Stimulated activated naive CD4-positive, alpha-beta T cell (primary cell): ENCODE data around the gene CISH.

Experiments used
- DNase-seq, 6 experiments: peaks; one replicate each; lab custom pipeline; 2025; lab: John Stamatoyannopoulos, UW

The CISH gene

DNA sequence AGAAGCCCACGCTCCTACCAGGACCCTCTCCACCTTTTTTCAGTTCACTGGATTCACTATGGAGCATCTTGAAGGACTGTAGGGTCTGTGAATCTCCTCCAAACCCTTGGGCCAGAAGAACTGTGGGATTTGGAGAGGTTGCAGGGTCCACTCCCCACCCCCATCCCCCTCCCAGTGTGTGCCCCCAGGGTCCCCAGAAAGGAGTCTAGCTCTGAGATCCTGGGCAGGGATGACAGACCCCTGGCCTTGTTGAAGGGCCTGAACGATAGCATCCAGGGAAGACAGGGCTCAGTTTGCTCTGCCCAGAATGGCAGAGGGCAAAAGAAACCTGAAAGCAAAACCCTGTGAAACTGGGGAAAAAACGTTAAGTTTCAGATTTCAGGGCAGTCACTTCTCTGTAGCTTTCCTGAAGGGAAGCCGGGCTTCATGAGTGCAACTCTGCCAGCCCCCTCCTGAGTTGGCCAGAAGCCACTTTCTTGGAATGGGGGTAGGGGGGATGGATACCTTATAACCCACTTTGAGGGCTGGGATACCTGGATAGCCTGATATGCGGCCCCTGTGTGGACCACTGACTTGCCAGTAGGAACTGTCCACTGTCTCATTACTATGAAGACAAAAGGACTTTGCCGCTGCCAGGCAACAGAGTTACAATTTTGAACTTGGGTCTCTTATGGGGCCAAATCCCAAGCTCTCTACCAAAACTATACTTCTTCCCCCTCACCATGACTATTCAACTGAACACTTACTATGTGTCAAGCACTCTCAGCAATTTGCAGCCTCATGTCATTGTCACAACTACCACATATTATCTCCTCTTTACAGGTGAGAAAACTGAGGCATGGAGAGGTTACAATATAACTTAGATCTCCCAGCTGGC, 1.6 kb upstream of the CISH start:
- DNase-seq = no peak

DNA sequence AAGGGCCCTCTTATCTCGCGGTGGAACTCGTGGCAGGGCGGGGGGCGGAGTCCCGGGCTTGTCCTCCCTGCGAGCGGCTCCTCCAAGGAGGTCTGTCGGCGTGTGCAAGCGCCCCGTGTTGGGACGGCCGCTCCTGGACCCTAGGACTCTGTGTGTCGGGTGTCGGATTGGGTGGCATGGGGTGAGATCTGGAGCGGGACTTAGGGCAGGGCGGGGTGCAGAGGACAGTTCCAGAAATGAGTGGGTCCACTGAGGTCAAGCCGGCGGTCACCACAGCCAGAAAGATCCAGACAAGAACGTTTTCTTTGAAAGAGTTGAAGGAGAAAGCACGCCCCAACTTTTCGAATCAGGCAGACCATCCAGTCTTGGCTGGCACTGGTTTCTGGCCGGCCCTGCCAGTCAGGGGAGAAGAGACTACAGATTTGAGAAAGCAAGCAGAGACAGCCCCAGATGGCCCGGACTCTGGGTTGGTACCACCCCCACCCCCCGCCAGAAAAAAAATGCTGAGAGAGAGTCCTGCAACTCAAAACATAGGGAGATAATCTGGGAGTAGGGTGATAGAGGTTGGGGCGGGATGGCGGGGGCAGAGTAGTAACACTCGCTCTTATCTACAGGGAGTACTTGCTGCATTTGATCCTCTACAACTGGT, 784 bp upstream of the CISH start:
- peak in 4 of 6 experiments; percentile 38 to 57 (median 48) for DNase-seq

DNA sequence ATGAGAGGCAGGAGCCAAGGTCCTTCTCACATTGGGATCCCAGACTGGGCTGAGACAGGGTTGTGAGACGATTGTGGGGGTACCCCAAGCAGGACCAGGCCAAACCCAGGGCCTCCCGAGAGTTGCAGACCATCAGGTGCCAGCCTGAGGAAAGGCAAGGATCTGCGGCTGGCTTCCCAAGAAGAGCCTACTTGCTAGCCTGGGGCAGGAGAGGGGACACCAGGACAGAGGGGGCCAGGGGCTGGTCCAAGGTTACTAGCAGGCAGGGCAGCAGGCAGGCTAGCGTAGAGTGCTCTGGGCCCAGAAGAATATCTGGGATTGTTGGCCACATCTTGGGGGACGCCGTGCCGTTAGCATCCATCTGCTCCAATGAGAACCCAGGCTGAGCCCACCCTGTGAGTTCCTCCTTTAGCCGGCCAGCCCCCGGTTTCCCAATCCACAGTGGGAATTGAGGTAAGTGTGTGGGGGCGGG, 546 bp downstream of the CISH start:
- no peak for DNase-seq

GRCh38 chr3:50610181-50610971, 1.2 kb downstream of the CISH start:
- DNase-seq = peak in 4 of 6 experiments; percentile 19 to 37 (median 28)

DNA sequence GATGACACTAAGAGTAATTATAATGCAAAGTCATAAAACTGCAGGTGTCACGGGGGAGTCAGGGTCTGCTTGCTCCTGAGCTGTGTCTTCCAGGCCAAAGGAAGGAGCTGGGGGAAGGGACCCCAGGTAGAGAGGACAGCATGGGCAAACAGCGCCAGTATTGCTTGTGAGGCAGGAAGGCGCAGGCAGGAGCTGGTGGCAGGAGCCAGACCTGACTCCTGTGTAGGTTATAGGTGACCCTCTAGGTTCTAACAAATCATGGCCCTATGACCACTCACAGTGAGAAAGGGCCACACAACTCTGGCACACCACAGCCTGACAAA, 1.9 kb downstream of the CISH start:
- DNase-seq = no peak

DNA sequence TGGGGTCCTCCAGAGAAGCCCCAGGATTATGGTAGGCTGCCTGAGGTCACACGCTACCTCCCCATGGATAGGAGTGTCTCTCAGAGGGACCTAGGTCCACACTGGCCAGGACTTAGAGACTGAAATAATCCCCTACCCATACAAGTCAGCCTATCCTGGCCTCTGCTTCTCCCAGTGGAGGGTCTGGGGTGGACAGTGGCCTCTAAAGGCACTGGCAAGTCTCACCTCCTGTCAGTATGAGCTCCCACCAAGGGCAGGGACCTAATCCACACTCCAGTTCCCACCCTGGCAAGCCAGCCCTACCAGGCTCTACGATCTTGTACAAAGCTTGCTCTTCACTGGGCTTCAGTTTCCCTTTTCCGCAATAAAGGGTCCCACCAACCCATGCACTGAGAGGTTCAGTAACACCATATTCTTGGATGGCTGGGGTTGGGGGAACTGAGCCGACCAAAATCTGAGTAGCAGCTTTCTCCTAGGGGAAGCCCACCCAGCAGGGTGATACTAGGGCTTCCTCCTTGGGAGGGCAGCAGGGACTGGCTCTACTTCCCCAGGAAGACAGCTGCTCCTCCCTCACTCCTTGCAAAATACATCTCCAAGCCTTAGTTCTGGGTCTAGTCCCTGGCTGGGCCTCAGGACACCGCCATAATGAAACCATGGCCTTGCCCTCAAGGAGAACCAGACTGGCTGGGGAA, 2.4 kb downstream of the CISH start:
- no peak for DNase-seq

GRCh38 chr3:50608278-50608677, 3.3 kb downstream of the CISH start:
- no peak for DNase-seq

- DNase-seq = no peak
Measured at GRCh38 chr3:50607271-50608091, 4.1 kb downstream of the CISH start.

GRCh38 chr3:50606596-50606995, 5.0 kb downstream of the CISH start:
- peak in 1 of 6 experiments; percentile 21 for DNase-seq

DNA sequence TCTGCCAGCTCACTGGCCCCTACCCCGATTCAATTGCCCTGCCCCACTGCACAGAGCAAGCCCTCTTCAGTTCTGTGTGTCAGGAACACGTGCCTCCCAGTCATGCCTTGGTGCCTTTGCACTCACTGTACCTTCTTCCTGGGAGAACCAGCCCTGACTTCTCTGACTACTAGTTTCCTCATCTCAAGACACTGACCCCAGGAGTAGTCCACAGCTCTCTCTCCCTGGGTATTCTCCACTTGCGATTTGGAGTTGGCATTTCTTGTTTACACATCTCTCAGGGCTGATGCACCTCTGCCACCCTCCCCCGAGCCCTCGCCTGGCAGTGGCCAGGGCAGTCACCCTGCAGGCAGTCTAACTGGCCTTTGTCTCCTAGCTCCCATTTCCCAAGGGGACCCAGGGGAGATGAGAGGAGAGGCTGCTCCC, 5.7 kb downstream of the CISH start:
- no peak for DNase-seq

DNA sequence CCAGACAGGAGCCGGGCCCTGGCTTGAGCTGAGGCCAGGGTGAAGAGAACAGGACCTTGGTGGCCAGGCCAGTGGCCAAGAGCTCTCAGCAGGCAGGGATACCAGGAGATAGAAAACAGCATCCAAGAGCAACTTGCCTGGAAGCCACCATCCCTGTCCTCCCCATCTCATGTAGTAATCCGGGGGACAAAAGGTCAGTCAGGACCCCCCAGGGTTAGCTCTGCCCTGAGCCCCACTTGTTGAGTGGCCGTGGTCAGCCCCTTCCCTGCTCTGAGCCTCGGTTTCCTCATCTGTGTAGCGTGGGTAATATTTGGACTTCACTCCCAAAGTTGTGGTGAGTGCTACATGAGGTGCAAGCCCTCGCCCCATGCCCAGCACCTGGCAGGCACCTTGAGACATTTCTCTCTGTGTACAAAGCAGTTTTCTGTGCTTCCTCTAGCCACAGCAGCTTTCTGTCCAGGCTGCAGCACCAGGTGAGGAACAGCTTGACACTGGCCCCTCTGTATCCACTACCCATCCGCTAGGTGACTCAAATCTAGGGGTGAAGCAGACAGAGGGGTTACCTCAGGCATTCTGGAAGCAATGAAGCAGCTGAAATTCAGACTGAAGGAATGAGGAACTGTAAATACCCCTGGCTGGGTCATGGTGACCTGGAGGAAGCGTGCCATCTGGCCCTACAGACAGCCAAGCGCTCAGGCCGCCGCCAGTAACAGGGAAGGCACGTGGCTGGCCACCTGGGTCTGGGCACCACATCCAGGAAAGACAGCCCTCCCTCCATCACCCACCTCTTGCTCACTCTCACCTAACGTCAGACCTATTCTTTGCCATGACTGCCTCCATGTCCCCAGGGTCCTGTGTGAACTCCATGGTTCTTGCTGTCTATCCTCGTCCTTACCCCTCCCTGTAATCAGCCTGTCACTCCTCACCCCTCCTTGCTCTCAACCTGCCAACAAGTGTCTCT, 6.7 kb downstream of the CISH start:
- no peak for DNase-seq

DNA sequence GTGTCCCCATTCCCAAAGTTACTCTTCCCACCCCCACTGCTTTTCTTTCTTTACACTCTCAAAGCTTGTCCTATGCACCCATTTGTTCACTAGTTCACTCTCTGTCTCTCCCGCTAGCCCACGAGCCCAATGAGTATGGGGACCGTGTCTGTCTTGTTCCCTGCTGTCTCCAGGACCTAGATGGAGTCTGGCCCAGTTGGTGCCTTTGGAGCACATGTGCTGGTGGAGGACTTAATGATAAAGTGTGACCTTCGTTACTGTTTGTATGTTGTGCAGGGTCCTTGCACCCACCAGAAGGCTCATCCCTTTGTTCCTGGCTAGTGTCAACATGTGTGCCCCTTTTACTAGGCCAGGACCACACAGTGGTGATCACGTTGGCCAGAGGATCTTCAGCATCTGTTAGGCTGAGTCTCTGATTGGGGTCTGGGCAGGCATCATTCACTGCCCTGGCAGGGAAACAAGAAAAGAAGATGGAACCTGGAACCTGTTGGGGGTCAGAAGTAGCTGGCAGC, 7.4 kb downstream of the CISH start:
- DNase-seq = no peak

DNA sequence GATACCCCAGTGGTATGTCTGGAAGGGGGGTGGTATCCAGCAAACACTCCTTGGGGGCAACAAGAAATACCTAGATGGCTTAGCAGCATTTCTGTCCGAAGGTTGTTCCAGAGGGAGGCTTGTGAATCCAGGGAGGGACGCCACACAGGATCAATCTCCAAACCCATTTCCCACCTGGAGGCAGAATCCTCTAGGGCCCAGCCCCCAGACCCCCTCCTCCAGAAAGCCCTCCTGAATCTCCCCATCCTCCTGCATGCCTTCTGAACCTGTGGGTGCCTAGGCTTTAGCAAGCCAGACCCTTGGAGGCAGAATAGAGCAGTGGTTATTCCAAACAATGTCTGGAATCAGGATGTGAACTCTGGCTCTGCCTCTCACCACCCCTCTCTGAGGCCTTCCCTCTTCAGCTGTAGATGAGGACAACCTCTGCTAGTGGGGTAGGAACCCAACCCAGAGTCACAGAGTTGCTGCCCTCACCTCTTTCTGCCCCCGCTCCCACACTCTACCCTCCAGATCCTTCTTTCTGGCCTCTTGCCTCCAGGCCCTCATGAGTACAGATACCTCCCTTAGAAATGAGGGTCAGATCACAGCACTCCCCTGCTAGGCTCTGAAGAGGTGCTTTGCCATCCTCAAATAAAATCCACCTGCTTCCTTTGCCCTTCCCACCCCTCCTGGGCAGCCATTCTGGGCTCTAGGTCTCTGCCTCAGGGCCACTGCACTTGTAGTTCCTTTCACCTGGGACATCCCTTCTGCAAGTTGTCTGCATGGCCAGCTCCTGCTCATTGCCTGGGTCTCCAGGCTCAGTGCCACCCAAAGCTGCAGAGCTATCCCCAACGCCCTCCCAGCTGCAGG, 8.1 kb downstream of the CISH start:
- no peak for DNase-seq

DNA sequence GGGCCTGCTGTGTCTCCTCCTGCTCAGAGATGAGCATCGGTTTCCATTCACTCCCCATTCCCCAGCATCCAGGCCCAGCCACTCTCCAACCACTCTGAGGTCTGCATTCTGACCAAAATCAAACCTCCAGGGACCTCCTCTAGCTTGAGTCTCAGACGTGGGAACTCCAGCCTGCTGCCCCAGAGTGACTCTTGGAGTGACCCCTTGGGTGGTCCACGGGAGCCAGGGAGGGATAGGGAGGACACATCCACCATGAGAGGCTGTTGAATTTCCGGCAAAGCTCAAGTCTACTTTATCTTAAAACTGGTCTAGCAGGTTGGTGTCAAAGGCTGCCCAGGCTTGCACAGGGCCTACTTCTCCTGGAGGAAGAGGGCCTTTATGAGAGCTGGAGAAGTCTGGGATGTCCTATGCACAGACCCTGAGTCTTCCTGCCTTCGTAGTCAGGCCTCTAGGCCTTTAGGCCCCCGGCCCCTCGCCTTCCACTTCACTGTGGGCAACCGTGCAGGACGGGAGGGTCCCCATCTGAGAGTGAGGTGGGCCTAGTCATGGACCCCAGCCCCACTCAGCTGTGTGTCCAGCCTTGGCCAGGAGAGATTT, 8.9 kb downstream of the CISH start:
- DNase-seq = no peak

DNA sequence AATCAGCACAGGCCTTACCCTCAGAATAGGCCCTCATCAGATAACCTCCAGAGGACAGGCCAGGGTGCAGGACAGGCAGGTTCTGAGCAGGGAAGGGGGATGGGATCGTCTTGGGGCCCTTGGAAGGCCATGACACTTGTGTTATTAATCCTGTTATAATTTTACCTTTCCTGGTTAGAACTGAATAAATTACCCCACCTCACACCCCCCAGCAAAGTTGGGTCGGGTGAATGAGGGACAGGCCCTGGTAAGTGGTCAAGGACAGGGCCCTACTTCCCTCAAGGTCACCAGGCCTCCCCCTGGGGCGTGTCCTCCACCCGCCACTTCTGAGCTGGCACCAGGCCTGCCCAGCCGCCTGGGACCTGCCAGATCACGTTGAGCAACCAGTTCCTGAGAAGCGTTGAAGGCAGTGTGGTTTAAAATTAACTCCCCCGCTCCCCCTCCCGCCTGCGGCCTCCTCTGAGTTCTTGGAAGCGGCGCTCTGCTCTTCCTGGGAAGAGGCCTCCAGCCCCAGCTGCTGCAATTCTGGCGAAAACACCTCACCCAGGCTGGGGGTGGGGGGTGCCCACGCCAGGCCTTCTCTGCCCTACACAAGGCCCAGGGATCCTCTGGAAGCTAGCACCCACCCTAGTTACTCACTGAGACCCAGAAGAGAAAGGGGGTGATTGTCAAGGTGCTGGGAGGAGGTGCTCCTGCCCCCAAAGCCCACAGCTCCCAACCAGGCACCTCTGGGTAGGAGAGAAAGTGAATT, 10.6 kb downstream of the CISH start:
- peak; percentile 19 to 63 (median 56) for DNase-seq

DNA sequence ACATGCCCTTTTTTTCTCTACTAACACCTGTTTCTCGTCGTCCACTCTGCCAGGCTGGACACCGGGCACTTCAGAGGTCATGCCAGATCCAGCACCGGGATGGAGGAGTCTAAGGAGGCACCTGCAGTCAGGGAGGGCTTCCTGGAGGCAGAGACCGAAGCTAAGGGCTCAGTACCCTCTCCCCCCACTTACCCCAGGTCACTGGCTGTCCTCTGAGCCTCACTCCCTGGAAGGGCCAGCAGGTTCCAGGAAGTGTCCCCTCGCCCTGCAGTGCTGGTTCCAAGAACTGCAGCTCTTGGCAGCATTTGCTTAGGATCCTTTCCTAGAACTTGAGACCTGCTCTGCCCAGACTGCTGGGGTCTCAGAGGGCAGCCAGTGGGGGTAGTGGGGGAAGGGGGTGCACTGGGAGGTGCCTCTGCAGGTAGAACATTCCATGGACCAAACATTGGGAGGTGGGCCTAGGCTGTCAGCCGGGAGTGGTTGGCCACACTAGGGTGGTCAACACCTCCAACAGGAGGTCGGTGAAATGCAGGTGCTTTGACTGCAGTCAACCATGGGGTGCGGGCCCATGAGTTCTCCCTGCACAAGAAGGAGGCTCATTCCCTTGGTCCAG, 11.3 kb downstream of the CISH start:
- DNase-seq = no peak

DNA sequence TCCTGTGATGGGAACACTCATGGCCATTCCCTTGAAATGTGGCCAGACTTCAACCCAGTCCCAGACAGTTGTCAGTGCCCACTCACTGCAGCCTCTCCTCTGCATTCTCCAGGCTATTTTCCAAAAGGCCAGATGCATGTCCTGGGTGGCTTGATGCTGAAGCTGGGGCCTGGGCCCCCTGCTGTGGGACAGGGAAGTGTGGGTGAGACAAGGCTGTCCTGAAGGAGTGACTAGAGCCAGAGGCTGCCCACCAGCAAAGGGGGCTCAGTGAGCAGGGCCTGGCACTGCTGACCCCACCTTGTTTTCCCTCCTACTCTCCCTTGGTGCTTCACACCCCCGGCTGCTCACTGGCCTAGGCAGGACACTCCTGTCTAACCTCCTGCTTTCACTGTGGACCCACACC, 11.9 kb downstream of the CISH start:
- no peak for DNase-seq
